Liver (tissue), 3 donors: ENCODE data around the gene GSTA3.

ENCODE experiments used
- CTCF ChIP-seq: fragments of 150-350 bp; IDR thresholded peaks from 2 replicates; pipeline ENCODE4 v1.5.1; 2017; ENCODE audit warnings: improper control_type of control experiment, low read depth, low read length; ENCODE audit not compliant: missing input control
- EGR1 ChIP-seq, 2 donors: IDR thresholded peaks; 2 replicates each; pipeline ENCODE4 v1.6.1; 2016 to 2018; ENCODE audit warnings: antibody characterized with exemption in 2 of 2, low read depth in 2 of 2
- FOXA1 ChIP-seq: IDR thresholded peaks from 2 replicates; pipeline ENCODE4 v1.6.1; 2016; ENCODE audit warnings: antibody characterized with exemption
- GABPA ChIP-seq, 2 donors: IDR thresholded peaks in 1 of 2; conservative IDR thresholded peaks in 1 of 2; 2 replicates each; pipeline ENCODE4 v1.6.1; 2016; ENCODE audit warnings: antibody characterized with exemption in 2 of 2, mild to moderate bottlenecking in 1 of 2, moderate library complexity in 1 of 2
- HNF4G ChIP-seq: IDR thresholded peaks from 2 replicates; pipeline ENCODE4 v1.6.1; 2016; ENCODE audit warnings: antibody characterized with exemption
- JUND ChIP-seq, 2 donors: IDR thresholded peaks; 2 replicates each; pipeline ENCODE4 v1.6.1; 2016; ENCODE audit warnings: antibody characterized with exemption in 2 of 2
- MAX ChIP-seq: IDR thresholded peaks from 2 replicates; pipeline ENCODE4 v1.6.1; 2016; ENCODE audit warnings: antibody characterized with exemption
- RAD21 ChIP-seq, 2 donors: IDR thresholded peaks; 2 replicates each; pipeline ENCODE4 v1.6.1; 2016; ENCODE audit warnings: antibody characterized with exemption in 2 of 2, mild to moderate bottlenecking in 2 of 2
- REST ChIP-seq: IDR thresholded peaks from 2 replicates; pipeline ENCODE4 v1.6.1; 2016; ENCODE audit warnings: antibody characterized with exemption, mild to moderate bottlenecking
- RXRA ChIP-seq, 2 donors: IDR thresholded peaks; 2 replicates each; pipeline ENCODE4 v1.6.1; 2017 to 2018; ENCODE audit warnings: antibody characterized with exemption in 2 of 2, mild to moderate bottlenecking in 1 of 2
- SP1 ChIP-seq: IDR thresholded peaks from 2 replicates; pipeline ENCODE4 v1.6.1; 2018; ENCODE audit warnings: antibody characterized with exemption, mild to moderate bottlenecking
- TAF1 ChIP-seq: conservative IDR thresholded peaks from 2 replicates; pipeline ENCODE4 v1.6.1; 2016; ENCODE audit warnings: antibody characterized with exemption, mild to moderate bottlenecking
- ZBTB33 ChIP-seq: IDR thresholded peaks from 2 replicates; pipeline ENCODE4 v1.6.1; 2016; ENCODE audit warnings: antibody characterized with exemption
- donor health status: healthy.
- donor health status: healthy.

GRCh38 chr6:52894285-52894684, 15.2 kb downstream of the GSTA3 start:
- no peak for TF ChIP-seq CTCF
- TF ChIP-seq RAD21 (IDR thresholded peaks at IDR 0.05) = no peak
- TF ChIP-seq SP1 = no peak
- no peak for TF ChIP-seq FOXA1
- no peak for TF ChIP-seq TAF1
- TF ChIP-seq MAX = no peak
- no peak for TF ChIP-seq ZBTB33
- TF ChIP-seq GABPA (IDR thresholded peaks at IDR 0.05 in 1 of 2, conservative IDR thresholded peaks at IDR 0.05 in 1 of 2) = no peak
- no peak for TF ChIP-seq REST
- TF ChIP-seq RXRA (IDR thresholded peaks at IDR 0.05) = no peak
- no peak for TF ChIP-seq EGR1 (IDR thresholded peaks at IDR 0.05; ENCODE audit: low read depth in 2 of 2)
- no peak for TF ChIP-seq JUND (IDR thresholded peaks at IDR 0.05)
- TF ChIP-seq HNF4G = no peak
